Stimulated activated CD4-positive, alpha-beta T cell treated with anti-CD3 and anti-CD28 coated beads, Interleukin-2, amount 100 ng/mL, for 48 hours (primary cell): Measurements from ENCODE around the gene CELF5.
A peak's percentile ranks its signal among the peaks of the same experiment; 100 is the strongest.
"Not testable (repeated sequence)": the region's sequence is repeated elsewhere in the genome, so short reads cannot be mapped to it uniquely, and the experiment has no call there.

Experiments
- DNase-seq, 2 donors: peaks; one replicate each; pipeline ENCODE4 v3.0.0-alpha.2; 2020

Gene CELF5

DNA sequence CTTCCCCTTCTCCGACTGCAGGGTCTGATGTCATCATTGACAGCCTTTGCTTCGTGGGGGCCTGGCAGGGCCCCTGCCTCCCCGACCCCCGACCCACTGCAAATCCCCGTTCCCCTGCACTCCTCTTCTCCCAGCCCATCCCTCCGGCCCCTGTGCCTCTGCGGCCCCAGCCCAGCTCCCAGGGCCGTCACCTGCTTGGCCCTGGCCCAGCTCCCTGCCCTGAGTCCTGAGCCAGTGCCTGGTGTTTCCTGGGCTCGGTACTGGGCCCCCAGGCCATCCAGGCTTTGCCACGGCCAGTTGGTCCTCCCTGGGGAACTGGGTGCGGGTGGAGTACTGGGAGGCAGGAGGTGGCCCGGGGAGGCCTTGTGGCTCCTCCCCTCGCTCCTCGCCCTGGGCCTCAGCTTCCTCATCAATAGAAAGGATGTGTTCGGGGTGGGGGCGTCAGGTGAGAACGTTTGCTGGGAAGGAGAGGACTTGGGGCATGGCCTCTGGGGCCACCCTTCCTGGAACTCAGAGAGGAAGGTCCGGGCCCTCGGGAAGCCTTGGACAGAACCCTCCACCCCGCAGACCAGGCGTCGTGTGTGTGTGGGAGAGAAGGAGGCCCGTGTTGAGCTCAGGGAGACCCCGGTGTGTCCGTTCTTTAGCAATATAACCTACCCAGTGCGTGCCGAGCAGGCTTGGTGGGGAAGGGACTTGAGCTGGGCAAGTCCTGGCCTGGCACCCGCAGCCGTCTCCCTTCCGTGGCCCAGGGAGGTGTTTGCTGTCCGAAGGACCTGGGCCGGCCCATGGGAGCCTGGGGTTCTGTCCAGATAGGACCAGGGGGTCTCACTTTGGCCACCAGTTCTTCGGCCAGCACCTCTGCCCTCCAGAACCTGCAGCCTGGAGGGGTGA is 15.9 kb upstream of the CELF5 start:
- DNase-seq: no peak

DNA sequence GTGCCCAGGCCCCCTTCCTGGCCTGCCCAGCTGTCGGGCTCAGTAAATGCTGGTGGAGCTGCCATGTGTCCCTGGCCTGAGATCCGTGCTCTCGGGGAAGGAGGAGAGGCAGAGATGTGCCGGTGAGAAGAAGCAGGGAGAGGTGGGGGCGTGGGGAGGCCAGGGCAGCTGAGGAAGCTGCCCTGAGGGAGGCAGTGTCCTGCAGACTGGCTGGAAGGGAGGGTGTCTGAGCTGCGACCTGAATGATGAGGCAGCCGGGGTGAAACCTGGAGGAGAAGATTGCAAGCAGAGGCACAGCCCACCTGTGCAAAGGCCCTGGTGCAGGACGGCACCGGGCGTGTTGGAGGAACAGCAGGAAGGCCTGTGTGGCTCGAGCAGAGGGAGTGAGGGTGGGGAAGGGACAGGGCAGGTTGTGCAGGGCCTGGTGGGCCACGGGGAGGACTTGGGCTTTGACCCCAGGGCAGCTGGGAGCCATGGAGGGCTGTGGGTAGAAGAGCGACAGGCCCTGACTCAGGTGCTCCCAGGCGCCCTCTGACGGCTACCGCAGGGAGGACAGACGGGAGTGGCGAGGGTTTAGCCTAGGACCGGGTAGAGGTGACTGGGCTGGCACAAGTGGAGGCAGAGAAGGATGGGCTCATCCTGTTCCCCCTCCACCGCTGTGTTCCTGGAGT is 14.0 kb upstream of the CELF5 start:
- DNase-seq: peak; percentile 73 to 77

DNA sequence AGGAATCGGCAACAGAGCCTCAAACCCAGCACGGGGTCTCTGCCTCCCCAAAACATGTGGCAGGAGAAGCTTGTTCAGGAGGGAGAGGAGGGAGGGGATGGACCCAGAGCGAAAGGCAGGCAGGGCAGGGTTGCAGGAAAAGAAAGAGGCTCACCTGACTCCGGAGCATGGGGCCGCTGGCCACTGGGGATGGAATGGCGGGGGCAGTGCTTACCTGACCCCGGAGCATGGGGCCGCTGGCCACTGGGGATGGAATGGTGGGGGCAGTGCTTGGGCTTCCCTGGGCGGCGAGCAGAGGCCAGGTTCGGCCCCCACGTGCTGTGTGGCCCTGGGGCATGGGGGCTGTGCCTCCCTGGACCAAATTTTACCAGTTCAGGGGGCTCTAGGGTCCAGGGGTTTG is 13.3 kb upstream of the CELF5 start:
- no peak for DNase-seq

DNA sequence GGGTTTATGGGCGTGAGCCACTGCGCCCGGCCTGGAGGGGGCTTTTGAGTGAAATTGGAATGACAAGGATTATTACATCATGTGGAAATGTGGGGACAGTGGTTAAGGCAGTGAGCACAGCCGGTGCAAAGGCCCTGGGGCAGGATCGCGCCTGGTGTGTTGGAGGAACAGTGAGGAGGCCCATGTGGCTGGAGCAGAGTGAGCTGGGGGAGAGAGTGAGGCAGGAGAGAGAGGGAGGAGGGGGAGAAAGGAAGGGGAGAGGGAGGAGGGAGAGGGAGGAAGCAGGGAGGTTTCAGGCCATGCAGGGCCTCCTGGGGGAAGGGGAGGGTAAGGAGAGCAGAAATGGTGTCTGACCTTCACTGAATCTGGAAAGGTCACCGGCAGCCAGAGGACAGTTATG is 11.3 kb upstream of the CELF5 start:
- DNase-seq: no peak

DNA sequence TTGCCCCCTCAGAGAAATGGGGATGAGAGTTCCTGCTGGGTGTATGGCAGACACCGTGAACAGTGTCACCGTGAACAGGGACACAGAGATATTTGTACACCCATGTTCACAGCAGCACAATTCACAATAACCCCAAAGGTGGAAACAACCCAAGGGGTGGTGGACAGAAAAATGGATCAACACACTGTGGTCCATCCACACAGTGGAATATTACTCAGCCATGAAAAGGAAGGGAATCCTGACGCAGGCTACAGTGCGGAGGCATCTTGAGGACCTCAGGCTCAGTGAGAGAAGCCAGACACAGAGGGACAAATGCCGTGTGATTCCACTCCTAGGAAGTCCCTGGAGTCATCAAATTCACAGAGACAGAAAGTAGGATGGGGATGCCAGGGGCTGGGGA is 7.6 kb upstream of the CELF5 start:
- no peak for DNase-seq

DNA sequence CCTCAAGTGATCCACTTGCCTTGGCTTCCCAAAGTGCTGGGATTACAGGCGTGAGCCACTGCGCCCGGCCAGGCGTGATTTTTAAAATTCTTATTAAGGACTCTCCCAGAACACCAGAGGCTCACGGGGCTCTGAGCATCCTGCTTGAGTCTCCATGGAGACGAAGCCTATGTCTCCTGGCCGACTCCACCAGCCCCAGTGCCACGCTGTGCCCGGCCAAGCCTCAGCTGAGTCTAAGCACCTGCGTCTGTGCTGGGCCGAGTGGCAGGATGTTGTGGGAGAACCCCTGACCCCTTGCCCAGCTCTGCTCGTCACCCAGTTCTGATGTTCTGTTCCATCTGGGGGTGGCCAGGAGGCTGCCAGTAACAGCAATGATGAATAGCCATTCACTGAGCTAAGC is 3.9 kb upstream of the CELF5 start:
- no peak for DNase-seq

DNA sequence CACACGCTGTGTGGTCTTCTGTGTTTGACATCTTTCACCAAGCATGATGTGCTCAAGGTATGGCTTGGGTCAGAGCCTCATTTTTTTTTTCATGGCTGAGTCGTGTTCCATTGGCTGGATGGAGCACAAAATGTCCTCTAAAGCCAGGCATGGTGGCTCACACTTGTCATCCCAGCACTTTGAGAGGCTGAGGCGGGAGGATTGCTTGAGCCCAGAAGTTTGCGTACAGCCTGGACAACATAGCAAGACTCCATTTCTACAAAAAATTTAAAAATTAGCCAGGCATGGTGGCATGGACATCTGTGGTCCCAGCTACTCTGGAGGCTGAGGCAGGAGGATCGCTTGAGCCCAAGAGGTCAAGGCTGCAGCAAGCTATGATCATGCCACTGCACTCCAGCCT is 2.9 kb upstream of the CELF5 start:
- DNase-seq: not testable (repeated sequence)

DNA sequence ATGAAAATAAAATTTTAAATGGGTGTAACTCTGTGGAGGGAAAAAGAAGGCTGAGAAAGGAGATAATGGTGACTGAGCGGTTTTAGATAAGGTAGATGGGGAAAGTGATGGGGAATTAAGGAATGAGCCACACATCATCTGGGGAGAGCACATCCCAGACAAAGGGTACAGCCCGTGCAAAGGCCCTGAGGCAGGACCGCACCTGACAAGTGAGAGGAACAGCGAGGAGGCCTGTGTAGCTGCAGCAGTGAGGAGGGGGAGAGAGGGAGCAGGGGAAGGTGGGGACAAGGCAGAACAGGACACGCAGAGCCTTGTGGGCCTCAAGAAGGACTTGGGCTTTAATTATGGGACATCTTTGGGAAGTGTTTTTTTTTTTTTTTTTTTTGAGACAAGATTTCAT is 1.8 kb upstream of the CELF5 start:
- no peak for DNase-seq

DNA sequence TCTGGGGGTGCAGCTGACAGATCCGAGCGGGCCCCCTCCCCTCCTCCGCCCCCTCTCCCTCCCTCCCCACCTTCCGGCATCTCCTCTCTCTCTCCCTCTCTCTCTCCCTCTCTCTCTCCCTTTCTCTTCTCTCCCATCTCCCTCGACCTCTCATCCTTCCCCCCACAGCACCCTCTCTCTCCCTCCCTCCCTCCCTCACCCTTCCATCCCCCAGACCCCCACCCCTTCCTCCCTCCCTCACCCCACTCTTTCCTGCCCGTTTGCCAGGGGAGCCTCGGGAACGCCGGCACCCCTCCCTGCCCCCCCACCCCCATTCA is 666 bp downstream of the CELF5 start:
- DNase-seq: no peak

DNA sequence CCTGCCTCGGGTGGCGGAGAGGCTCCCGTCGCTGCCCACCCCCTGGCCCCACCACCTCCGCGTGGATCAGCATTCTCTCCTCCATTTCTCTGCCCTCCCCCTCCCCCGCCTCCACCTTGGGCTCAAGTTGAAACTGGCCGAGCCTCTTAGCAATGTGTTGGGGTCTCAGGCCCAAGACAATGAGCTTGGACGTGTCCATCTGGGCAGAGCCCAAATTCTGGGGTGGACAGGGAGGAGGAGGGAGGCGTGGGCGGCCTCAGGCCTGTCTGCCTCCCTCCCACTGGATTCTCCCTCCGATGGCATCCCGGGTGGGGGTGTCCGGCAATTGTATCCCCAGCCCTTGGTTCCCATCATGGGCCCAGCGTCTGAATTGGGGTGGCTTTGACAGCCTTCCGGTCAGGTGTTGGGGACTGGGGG is 1.2 kb downstream of the CELF5 start:
- DNase-seq: no peak

DNA sequence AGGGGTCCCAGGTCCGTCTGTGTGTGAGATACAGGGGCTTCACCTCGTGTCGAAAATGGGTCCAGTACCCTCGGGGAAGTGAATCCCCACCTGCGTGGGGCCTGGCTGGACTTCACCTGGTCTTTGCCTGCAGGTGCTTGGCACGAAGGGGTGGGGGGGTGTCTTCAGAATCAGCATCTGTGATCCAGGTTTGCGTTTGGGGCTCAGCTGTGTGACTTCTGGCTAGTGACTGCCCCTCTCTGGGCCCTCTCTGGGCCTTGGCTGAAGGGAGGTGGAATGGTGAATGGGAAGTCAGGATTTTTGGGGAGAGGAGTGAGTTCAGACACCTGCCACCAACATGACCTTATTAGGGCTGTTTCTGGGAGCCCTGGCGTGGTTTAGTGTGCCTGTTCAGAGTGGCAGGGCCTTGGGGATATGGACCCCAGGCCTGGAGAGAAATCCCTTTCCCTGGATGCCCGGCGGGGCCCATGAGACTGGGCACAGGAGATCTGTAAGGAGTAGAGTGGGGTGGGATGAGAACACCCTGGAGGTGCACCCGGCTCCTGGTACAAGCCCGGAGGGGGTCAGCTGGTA is 2.7 kb downstream of the CELF5 start:
- DNase-seq: no peak

DNA sequence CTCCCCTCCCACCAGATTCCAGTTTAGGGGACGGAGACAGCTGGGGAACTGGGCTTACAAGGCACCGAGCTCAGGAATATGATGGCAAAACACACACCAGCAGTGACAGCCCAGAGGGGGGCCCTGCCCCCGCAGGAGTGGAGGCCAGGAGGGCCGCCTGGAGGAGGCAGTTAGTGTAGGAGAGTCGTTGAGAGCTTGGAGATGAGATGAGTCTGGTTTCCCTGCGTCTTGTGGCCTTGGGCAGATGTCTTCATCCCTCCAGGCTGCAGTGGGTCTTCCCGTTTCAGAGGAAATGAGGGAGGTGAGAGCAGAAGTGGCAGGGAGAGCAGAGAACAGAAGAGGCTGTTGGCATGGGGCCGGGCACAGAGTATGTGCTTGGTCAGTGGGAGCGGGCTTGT is 4.9 kb downstream of the CELF5 start:
- no peak for DNase-seq

DNA sequence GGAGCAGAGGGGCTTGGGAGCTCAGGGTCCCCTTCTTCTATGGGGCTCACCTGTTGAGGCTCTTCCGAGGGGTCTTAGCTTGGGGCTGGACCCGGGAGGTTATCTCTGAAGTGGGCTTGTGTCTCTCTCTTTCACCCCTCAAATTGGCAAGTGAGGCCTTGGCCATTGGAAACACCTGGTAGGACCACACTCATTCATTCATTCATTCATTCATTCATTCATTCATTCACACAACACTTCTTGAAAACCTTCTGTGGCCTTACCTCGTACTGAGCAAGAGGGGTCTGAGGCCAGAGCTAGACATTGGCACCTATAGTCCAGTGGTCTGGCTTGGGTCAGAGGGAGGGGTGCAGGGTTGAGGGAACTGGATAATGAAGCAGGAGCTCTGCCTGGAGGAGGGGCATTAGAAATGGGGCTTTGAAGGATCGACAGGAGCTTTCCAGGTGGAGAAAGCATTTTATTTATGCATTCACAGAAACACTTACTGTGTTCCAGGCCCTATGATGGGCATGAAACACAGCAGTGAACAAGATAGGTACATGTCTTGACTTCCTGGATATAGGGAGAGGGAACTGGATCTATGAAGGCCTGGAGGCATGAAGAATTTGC is 5.5 kb downstream of the CELF5 start:
- DNase-seq: no peak

DNA sequence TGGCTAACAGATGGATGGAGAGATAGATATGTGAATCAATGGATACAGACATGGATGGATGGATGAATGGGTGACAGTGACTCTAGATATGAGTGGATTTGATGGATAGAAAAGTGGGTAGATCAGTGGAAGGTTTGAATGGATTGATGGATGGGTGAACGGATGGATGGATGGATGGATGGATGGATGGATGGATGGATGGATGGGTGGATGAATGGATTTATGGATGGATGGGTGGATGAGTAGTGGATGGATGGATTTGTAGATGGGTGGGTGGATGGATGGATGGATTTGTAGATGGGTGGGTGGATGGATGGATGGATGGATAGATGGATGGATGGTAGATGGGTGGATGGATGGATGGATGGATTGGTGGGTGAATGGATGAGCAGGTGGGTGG is 6.8 kb downstream of the CELF5 start:
- DNase-seq: no peak

DNA sequence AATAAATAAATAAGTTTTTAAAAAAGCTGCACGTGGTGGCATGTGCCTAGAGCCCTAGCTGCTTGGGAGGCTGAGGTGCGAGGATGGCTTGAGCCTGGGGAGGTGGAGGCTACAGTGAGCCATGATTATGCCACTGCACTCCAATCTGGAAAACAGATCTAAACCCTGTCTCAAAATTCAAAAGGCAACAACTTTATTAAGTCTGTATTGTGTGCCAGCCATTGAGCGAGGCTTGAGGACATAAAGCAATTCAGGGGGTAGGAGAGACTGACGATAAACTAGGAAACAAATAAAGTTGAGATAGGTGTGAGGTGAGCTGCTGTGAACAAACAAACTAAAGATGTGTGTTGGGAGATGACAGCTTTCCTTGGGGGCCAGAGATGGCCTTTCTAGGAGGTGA is 8.7 kb downstream of the CELF5 start:
- DNase-seq: no peak

DNA sequence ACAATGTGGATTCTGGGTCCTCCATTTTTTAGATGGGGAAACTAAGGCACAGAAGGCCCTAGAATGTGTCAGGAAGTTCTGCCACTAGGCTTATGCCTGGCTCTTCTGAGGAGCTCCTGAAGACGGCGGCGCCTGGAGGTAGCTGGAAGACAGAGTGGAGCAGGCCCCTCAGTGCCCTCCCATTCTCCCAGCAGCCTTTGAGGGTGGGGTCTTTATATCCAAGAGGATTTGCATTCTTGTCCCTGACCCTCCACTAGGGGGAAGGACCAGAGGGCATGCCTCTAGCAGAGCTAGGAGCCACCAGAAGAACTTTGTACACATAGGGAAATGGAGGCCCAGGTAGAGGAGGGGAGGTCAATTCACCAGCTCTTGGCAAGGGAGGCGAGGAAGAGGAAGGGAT is 9.4 kb downstream of the CELF5 start:
- DNase-seq: no peak

DNA sequence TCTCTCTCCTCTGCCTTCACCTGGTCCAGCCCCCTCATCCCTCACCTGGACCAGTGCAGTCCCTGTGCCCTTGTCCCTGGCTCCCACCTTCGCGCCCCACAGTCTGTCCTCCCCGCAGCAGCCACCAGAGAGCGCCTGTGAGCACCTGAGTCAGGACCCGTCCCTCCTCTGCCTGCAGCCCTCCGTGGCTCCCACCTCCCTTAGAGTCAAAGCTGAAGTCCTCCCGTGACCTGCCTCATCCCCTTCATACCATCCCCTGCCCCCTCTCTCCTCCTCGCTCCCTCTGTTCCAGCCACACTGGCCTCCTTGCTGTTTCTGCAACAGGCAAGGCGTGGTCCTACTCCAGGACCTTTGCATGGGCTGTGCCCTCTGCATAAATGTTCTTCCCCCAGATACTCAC is 10.3 kb downstream of the CELF5 start:
- peak; percentile 26 to 31 for DNase-seq

DNA sequence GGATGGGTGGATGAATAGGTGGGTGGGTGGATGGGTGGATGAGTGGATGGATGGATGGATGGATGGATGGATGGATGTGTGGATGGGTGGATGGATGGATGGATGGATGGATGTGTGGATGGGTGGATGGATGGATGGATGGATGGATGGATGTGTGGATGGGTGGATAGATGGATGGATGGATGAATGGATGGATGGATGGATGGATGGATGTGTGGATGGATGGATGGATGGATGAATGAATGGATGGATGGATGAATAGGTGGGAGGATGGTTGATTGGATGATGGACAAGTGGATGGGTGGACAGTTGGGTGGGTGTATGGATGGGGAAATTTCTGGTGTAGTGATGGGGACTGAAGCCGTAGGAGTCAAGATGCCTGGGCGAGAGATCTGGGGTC is 11.1 kb downstream of the CELF5 start:
- DNase-seq: not testable (repeated sequence)

DNA sequence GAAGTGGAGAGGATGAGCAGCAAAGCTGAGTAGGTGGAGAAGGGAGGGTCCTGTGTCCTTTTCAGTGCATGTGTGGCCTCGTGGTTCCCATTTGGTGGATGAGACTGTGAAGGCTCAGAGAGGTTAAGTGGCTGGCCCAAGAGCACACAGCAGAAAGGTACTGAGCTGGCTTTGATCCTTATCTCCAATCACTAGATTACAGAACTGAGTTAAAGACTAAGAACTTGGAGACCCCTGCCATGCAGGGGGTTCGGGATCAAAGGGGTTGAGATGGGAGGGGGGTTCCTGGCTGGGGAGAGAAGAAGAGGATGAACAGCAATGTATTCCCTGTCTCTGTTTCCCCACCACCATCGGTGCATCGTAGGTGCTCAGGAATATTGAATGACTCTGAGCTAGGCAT is 11.8 kb downstream of the CELF5 start:
- no peak for DNase-seq

DNA sequence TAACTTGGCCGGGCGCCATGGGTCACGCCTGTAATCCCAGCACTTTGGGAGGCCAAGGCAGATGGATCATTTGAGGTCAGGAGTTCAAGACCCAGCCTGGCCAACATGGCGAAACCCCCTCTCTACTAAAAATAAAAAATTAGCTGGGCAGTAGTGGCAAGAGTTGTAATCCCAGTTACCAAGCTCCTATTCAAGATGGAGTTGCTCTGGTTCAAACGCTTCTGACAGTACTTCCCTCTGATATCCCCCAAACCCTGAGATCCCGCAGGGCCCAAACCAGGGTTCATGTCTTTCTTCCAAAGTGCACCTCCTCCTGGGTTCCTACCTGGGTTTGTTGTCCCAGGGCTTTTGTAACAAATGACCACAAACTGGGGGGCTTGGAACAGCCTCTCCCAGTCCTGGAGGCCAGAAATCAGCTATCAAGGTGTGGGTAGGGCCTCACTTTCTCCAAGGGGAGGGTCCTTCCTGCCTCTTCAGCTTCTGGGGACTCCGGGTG is 13.7 kb downstream of the CELF5 start:
- no peak for DNase-seq

DNA sequence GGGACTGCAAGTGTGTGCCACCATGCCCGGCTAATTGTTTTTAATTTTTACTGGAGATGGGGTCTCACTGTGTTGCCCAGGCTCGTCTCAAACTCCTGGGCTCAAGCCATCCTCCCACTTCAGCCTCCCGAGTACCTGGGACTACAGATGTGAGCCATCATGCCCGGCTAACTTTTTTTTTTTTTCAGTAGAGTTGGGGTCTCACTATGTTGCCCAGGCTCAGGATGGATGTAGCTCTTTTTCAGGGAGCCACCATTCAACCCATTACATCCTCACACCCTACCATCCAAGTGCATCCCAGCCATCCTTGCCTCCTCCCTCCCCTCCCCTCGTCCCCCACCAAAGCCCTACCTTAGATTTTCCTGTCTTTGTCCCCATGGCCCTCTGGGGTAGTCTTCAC is 14.9 kb downstream of the CELF5 start:
- DNase-seq: no peak

DNA sequence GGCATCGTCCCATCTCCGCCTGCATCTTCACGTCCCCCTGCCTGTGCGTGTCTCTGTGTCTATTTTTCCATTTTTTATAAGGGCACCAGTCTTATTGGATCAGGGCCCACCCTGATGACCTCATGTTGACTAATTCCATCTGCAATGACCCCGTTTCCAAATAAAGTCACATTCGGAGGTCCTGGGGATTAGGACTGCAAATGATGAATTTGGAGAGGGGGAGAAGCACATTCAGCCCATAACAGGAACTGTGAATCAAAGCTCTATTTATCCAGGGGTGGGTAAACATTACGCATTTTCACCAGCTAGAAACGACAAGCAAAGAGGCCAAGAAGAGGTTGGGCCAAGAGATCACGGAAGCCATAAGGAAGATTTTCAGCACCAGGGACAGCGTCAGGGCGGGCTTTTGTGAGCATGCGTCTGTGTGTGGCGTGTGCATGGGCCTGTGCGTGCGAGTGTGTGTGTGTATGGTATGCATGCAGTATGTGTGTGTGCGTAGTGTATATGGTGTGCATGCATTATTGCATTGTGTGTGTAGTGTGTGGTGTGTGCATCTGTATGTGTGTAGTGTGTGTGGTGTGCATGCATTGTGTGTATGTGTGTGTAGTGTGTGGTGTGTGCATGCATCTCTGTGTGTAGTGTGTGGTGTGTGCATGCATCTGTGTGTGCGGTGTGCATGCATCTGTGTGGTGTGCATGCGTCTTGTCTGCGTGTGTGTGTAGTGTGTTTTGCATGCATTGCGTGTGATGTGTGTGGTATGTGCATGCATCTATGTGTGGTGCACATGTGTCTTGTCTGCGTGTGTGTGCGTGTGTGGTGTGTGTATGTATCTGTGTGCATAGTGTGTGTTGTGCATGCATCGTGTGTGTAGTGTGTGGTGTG is 19.6 kb downstream of the CELF5 start:
- peak; percentile 53 to 55 for DNase-seq

DNA sequence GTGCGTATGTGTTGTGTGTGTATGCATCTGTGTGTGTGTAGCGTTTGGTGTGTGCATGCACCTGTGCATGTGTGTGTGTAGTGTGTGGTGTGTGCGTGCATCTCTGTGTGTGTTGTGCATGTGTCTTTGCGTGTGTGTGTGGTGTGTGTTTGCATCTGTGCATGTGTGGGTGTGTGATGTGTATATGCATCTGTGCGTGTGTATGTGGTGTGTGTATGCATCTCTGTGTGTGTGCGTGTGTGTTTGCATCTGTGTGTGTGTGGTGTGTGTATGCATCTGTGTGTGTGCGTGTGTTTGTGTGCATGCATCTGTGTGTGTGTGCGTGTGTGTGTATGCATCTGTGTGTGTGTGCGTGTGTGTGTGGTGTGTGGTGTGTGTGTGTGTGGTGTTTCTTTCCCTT is 20.6 kb downstream of the CELF5 start:
- no peak for DNase-seq
